CD4-positive, alpha-beta T cell treated with Interleukin-17A for 4 hours (primary cell): ENCODE measurements around the gene DDX27.

Experiments
- DNase-seq: peaks from one replicate; pipeline ENCODE4 v3.0.0-alpha.2; 2020; ENCODE audit warnings: mixed read lengths

DDX27 gene

DNA sequence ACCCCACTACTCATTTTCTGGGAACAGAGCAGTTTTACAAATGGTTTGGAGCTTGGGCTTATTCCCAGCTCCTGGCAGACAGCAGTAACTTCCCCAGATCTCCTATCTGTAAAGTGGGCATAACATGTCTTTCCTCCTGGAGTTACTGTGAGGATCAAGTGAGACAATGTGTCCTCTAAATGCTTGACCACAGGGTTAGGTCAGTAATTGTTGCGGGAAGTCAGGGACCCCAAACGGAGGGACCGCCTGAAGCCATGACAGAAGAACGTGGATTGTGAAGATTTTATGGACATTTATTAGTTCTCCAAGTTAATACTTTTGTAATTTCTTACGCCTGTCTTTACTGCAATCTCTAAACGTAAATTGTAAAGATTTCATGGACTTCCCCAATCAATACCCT lies 73.9 kb downstream of the DDX27 start:
- no peak for DNase-seq
